ENCODE measurements around the gene PLCXD3. TPM values are rescaled to one million over a fixed set of nuclear protein-coding genes. Genes with fewer than 3 reads are reported as not detected.

The PLCXD3 gene
- total and polyA plus RNA-seq, 9 of the 15 experiments (the other 6 are each of a cell fraction or from before 2014, with no cell fraction given) = not detected

DNA sequence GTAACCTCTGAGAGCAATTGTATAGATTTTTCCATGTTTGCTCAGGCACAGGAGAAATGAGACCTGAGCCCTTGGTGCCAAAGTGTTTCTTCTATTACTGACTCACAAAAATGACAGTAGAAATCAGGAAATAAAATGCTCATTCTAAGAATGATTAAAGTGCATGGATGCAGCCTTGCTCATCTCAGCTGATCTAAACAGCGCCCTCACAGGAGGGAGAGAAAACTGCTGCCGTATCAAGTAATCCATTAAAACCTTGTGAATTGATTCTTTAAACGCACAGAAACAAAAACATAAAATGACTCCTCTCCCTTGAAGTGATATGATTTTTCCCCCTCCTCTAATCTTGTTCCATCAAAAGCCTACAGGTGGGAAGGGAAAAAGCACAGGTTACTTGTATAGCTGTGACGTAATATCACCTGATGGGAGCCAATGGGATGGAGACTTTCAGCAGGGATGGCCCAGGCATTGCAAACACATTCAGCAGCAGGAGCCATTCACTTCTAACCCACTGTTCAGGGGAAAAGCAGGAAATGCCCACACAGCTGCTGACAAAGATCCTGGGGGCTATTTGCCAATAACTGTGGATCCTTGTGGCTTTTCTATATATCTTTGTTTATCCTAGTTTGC, 76.7 kb downstream of the PLCXD3 start (continued):
- TF ChIP-seq, protein P1, sequence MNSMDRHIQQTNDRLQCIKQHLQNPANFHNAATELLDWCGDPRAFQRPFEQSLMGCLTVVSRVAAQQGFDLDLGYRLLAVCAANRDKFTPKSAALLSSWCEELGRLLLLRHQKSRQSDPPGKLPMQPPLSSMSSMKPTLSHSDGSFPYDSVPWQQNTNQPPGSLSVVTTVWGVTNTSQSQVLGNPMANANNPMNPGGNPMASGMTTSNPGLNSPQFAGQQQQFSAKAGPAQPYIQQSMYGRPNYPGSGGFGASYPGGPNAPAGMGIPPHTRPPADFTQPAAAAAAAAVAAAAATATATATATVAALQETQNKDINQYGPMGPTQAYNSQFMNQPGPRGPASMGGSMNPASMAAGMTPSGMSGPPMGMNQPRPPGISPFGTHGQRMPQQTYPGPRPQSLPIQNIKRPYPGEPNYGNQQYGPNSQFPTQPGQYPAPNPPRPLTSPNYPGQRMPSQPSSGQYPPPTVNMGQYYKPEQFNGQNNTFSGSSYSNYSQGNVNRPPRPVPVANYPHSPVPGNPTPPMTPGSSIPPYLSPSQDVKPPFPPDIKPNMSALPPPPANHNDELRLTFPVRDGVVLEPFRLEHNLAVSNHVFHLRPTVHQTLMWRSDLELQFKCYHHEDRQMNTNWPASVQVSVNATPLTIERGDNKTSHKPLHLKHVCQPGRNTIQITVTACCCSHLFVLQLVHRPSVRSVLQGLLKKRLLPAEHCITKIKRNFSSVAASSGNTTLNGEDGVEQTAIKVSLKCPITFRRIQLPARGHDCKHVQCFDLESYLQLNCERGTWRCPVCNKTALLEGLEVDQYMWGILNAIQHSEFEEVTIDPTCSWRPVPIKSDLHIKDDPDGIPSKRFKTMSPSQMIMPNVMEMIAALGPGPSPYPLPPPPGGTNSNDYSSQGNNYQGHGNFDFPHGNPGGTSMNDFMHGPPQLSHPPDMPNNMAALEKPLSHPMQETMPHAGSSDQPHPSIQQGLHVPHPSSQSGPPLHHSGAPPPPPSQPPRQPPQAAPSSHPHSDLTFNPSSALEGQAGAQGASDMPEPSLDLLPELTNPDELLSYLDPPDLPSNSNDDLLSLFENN (IDR thresholded peaks at IDR 0.05; ENCODE audit: low read depth in 2 of 2, low read length in 2 of 2) = no peak

DNA sequence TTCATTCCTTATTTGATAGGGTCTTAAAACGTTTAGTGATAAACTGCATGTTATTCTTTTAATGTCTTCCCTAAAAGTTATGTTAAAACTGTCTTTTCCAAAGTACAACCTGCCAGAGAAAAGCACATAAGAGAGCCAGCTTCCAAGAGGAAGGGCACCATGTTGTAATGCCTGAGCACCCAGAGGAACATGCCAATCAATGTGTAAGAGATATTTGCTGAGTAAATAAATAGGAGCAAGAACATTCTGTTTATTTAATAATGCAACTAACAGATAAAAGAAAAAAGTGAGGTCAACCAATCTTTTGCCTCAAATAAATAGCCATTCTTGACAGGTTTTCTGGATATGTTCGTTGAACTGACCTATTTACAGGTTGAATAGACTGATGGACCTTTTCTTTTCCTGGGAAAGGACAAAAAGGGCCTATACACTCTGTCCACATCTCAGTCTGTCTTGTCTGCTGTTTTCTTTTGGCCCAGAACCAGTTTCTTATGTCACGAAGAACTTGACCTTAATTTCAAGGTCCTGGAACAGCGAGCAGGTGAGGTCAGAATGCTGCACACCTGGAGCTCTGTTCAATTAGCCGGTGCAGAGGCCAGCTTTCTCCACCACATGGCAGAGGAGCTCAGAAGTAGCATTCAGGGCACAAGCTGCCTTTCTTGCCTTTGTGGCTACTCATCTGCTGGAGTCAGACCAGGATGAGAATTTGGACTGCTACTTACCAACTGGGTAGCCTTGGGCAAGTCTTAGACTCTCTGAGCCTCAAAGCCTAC, 77.7 kb downstream of the PLCXD3 start:
- POLR2A ChIA-PET = no interaction called here
- Histone ChIP-seq H3K9ac (ENCODE audit: insufficient read depth in 1 of 2, low read depth in 2 of 2, low read length in 2 of 2) (no peak overlapping the region), H3K4me2 (ENCODE audit: insufficient read depth, low read length) (no peak overlapping the region), H3K27me3 (ENCODE audit: control insufficient read depth in 2 of 2, insufficient read depth in 2 of 2, low read length in 2 of 2) (no peaks in the 10 kb centered on the region), H3K9me3 (replicated peaks; ENCODE audit: control insufficient read depth, insufficient read depth, low read depth, low read length) (no peaks in the 10 kb centered on the region), H3K9me1 (ENCODE audit: control insufficient read depth, insufficient read depth, low read length) (no peaks in the 10 kb centered on the region), H3K79me2 (ENCODE audit: control insufficient read depth, insufficient read depth, low read length) (no peaks in the 10 kb centered on the region), H3K4me1 (replicated peaks in 1 of 2; ENCODE audit: control insufficient read depth in 2 of 2, insufficient read depth in 2 of 2, low read length in 2 of 2) (no peaks in the 10 kb centered on the region), H3K4me3 (no peak overlapping the region), H2AFZ (ENCODE audit: low read depth, low read length) (no peak overlapping the region), H3K27ac (ENCODE audit: extremely low read depth, low read depth, low read length) (no peak overlapping the region), H3K36me3 (ENCODE audit: control insufficient read depth, insufficient read depth, low read length) (no peaks in the 10 kb centered on the region), H4K20me1 (replicated peaks; ENCODE audit: control insufficient read depth, insufficient read depth, low read length) (no peaks in the 10 kb centered on the region)
- no peak for ATAC-seq
- intact Hi-C loops (cut with micrococcal nuclease) (no loop called here), in situ Hi-C loops (cut with MboI) (no loop called here)
- DNase-seq (ENCODE audit: extremely low read depth in 1 of 4, low spot score in 3 of 4) = no peak
- no peak for FAIRE-seq
- BruUV-seq (replicated peaks) = no TSS peak
- CTCF ChIA-PET (ENCODE audit: low intra/inter-chr PET ratio) = no interaction called here
- 3% methylated on average over 5 of the region's 5 CpGs for WGBS (ENCODE audit: insufficient coverage, low coverage, missing lambda C conversion rate)
- TF ChIP-seq ZNF551 (CRISPR knock-in tag; IDR thresholded peaks at IDR 0.05) = no peak
- TF ChIP-seq BHLHE40 (IDR thresholded peaks at IDR 0.05; ENCODE audit: low read length) = no peak
- TF ChIP-seq, protein P2, sequence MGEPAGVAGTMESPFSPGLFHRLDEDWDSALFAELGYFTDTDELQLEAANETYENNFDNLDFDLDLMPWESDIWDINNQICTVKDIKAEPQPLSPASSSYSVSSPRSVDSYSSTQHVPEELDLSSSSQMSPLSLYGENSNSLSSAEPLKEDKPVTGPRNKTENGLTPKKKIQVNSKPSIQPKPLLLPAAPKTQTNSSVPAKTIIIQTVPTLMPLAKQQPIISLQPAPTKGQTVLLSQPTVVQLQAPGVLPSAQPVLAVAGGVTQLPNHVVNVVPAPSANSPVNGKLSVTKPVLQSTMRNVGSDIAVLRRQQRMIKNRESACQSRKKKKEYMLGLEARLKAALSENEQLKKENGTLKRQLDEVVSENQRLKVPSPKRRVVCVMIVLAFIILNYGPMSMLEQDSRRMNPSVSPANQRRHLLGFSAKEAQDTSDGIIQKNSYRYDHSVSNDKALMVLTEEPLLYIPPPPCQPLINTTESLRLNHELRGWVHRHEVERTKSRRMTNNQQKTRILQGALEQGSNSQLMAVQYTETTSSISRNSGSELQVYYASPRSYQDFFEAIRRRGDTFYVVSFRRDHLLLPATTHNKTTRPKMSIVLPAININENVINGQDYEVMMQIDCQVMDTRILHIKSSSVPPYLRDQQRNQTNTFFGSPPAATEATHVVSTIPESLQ (CRISPR knock-in tag; IDR thresholded peaks at IDR 0.05) = no peak
- TF ChIP-seq ZKSCAN8 (CRISPR knock-in tag; IDR thresholded peaks at IDR 0.05) = no peak
- TF ChIP-seq POLR2AphosphoS2 (IDR thresholded peaks at IDR 0.05; ENCODE audit: low read length) = no peak
- no peak for TF ChIP-seq STAG1 (CRISPR knock-in tag; IDR thresholded peaks at IDR 0.05; ENCODE audit: borderline replicate concordance)
- no peak for TF ChIP-seq ZC3H11A (IDR thresholded peaks at IDR 0.05; ENCODE audit: low read depth, low read length)
- TF ChIP-seq, protein P3, sequence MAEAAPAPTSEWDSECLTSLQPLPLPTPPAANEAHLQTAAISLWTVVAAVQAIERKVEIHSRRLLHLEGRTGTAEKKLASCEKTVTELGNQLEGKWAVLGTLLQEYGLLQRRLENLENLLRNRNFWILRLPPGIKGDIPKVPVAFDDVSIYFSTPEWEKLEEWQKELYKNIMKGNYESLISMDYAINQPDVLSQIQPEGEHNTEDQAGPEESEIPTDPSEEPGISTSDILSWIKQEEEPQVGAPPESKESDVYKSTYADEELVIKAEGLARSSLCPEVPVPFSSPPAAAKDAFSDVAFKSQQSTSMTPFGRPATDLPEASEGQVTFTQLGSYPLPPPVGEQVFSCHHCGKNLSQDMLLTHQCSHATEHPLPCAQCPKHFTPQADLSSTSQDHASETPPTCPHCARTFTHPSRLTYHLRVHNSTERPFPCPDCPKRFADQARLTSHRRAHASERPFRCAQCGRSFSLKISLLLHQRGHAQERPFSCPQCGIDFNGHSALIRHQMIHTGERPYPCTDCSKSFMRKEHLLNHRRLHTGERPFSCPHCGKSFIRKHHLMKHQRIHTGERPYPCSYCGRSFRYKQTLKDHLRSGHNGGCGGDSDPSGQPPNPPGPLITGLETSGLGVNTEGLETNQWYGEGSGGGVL (CRISPR knock-in tag; IDR thresholded peaks at IDR 0.05) = no peak
- TF ChIP-seq KDM1A (IDR thresholded peaks at IDR 0.05) = no peak
- TF ChIP-seq, protein P4, sequence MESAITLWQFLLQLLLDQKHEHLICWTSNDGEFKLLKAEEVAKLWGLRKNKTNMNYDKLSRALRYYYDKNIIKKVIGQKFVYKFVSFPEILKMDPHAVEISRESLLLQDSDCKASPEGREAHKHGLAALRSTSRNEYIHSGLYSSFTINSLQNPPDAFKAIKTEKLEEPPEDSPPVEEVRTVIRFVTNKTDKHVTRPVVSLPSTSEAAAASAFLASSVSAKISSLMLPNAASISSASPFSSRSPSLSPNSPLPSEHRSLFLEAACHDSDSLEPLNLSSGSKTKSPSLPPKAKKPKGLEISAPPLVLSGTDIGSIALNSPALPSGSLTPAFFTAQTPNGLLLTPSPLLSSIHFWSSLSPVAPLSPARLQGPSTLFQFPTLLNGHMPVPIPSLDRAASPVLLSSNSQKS (CRISPR knock-in tag; IDR thresholded peaks at IDR 0.05) = no peak

Data from K562 (cell line).